Measurements from ENCODE around the gene TPRKB.
A peak's percentile ranks its signal among the peaks of the same experiment; 100 is the strongest.
"Not testable (repeated sequence)": the region's sequence is repeated elsewhere in the genome, so short reads cannot be mapped to it uniquely, and the experiment has no call there.

TPRKB gene

DNA sequence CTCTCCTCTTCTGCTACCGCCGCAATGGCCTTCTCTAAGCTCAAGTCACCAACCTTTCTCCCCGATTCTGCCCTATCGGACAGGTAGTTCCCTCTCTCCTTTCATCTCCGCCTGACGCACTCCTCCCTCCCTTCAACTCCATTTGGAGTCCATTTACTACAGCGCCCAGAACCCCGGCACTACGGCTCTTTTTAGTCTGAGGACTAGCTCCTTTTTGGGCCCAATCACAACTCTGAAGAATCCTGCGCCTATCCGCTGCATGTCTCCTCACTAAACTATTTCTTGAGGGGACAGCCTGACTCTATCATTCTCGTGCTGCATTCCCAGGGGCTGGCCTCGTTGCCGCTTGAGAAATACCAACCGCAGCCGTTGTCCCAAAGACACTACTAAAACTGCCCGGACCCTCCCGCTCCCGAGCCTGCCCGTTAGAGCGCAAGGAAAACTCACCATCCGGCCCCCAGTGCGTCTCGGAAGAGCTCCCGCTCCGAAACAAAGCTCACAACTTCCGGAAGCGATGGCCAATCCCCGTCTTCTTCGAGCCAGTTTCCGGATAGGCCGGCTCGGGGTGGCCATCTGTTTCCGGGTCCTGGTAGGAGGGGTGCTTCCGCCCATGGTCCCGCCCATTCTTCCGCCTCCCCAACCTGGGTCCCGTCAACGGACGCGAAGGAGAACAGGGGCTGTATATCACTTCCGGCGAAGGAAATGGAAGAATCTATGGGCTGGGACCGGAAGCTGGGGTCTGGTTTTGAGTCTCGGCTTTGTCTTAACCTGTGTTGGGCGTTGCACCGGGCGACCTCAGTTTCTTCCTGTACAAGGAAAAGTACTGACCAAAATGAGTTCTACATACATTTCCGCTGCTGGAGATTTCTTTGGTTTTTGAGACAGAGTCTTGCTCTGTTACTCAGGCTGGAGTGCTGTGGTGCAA lies at the start of gene TPRKB:
Gene TPRKB, minus strand, starts transcription at position 491 of the 925 bp plus-strand sequence. CDS start 2,776 bp downstream, outside the sequence.
- peak; percentile 91 to 94 for DNase-seq (ENCODE audit: low read depth in 2 of 2)

GRCh38 chr2:73783883-73784282 lies 46.7 kb upstream of the TPRKB start, which contains the start of gene C2orf78:
Gene C2orf78 (plus strand): TSS chr2:73784183. CDS start chr2:73784310, 127 bp downstream.
- not testable (repeated sequence) for DNase-seq (ENCODE audit: low read depth in 2 of 2)

DNA sequence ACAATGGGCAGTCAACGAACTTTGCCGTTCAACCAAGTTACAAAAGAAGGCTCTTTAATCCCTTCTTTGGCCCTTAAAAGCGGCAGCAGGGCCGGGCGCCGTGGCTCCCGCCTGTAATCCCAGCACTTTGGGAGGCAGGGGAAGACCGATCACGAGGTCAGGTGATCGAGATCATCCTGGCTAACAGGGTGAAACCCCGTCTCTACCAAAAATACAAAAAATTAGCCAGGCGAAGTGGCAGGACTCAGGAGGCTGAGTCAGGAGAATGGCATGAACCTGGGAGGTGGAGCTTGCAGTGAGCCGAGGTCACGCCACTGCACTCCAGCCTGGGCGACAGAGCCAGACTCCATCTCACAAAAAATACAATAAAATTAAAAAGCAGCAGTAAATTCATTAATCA lies 46.3 kb upstream of the TPRKB start:
- DNase-seq (ENCODE audit: low read depth in 2 of 2) = not testable (repeated sequence)

DNA sequence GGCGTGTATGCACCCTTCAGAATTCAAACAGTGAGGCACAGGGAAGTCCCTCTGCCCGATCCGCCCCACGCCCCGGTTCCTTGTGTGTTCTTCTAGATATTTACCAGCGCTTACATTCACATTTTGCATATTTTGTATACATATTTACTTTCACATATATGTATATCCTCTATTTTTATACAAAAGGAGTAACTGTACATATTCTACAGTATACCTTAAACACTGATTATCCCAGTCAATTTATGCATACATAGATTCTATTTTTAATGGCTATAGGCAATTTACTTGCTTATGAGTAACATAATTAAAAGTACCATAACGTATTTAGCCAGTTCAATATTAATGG lies 43.1 kb upstream of the TPRKB start:
- no peak for DNase-seq (ENCODE audit: low read depth in 2 of 2)

DNA sequence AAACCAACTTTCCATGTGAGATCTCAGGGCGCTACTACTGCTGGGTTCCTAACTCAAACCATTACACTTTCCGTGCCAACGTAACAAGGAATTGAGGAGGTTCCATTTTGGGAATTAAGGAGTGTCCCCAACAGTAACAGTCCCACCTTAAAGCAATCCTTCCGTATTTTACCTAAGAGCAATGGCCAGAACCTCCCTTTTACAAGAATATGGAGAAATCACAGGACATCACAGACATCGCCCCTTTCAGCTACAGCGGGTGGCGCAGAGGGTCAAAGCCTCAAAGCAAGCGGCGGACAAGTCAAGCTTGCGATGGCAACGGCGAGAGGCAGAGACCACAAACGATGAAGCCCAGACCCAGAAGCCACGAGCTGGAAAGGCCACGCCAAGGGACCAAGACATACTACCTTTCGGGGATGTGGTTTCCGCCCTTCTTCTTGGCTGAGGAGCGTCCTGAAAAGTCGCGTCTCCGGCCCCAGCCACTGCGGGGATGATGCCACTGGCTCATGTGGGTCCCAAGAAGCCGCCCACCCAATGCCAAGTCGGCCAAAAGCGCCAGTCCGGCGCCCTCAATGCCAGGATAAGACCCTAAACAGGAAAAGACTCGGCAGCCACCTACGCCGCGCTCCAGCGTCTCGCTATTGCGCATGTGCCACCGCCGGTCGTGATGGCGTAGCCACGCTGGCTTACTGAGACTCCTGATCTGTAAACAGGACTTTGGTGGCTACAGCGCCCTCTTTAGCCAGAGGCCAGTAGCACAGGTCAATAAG lies 42.5 kb upstream of the TPRKB start, which contains the start of gene DUSP11:
Gene DUSP11, minus strand, starts transcription at position 637 of the 770 bp plus-strand sequence. Its CDS starts 129 bp downstream, at position 508.
- peak; percentile 92 to 95 for DNase-seq (ENCODE audit: low read depth in 2 of 2)

DNA sequence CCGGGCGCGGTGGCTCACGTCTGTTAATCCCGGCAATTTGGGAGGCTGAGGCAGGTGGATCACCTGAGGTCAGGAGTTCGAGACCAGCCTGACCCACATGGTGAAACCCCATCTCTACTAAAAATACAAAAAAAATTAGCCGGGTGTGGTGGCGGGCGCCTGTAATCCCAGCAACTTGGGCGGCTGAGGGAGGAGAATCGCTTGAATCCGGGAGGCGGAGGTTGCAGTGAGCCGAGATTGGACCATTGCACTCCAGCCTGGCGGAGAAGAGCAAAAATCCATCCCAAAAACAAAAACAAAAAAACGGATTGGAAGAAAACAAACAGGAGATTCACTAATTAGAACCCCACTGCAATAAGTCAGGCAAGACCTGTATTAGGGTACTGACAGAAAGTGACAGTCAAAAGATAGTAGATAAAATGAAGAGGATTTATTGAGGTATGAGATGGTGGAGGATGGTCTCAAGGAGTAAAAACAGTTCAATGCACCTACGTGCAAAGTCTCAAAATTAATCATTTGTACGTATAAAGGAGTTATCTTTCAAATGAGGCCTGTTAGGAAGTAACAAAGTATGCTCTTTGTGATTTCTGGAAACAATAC lies 41.8 kb upstream of the TPRKB start:
- not testable (repeated sequence) for DNase-seq (ENCODE audit: low read depth in 2 of 2)

GRCh38 chr2:73776869-73777519 lies 39.8 kb upstream of the TPRKB start:
- DNase-seq (ENCODE audit: low read depth in 2 of 2) = no peak

DNA sequence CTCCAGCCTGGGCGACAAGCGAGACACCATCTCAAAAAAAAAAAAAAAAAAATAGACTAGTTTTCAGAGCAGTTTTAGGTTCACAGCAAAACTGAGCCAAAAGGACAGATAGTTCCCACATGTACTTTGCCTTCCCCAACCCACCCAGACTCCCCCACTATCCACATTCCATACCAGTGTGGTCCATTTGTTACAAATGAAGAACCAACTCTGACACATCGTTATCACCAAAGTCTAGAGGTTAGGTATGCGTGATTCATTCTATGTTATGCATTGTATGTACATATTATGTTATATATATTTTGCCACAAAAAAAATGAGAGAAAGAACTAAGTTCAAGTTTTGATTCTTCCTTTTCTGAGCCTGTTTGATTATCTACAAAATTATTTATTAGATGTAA lies 39.2 kb upstream of the TPRKB start:
- no peak for DNase-seq (ENCODE audit: low read depth in 2 of 2)

DNA sequence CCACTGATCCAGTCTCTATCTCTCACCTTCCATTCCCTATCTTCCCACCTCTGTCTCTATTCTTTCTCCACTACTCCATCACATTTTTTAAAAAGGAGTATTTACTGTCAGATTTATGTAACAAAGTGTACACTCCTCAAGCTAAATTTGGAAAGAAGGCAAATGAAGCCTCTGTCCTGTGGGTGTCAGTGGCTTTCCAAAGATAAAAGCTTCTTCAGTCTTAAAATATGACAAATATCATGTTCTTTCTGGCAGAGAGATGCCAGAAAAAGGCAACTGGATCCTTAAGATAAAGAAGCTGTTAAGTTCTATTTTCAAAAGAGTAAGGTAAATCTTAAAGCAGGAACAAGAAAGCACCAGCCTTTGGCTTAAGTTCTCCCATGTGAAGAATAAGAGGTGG lies 35.7 kb upstream of the TPRKB start:
- DNase-seq (ENCODE audit: low read depth in 2 of 2) = no peak

DNA sequence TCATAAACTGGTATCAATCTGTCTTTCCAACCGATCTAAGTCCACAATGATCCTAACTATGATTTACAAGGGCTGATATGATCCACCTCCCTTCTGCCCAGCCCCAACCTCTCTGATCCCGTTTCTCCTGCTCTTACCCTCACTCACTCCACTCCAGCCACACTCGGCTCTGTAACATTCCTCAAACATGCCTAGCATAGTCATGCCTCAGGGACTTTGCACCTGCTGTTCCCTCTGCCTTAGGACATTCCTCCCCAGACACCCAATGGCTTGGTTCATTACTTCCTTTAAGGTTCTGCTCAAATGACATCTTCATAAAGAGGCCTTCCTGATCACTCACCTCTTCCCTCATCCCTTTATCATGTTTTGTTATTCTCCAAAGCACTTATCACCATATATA lies 33.6 kb upstream of the TPRKB start:
- DNase-seq (ENCODE audit: low read depth in 2 of 2) = no peak

GRCh38 chr2:73766994-73767393 lies 29.8 kb upstream of the TPRKB start:
- DNase-seq (ENCODE audit: low read depth in 2 of 2) = no peak

GRCh38 chr2:73766349-73766748 lies 29.2 kb upstream of the TPRKB start:
- no peak for DNase-seq (ENCODE audit: low read depth in 2 of 2)

- no peak for DNase-seq (ENCODE audit: low read depth in 2 of 2)
Observed at GRCh38 chr2:73764945-73765344, 27.8 kb upstream of the TPRKB start.

DNA sequence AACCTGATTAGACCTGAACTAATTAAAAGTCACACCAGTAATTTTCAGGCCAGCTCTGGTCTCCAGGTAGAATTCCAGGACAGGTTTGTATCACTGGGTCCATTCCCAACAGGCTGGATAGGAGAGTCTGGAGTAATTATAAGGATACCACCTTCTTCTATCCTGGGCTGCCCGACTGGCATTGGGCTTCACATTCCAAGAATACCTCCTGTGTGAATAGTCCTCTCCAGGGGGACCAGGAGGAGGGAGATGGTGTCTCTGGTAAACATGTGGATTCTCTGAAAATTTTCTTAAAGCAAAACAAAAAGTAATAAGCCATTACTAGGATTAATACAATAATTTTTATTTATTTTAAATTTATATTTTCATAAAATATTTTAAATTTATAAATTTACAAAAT lies 25.4 kb upstream of the TPRKB start:
- no peak for DNase-seq (ENCODE audit: low read depth in 2 of 2)

DNA sequence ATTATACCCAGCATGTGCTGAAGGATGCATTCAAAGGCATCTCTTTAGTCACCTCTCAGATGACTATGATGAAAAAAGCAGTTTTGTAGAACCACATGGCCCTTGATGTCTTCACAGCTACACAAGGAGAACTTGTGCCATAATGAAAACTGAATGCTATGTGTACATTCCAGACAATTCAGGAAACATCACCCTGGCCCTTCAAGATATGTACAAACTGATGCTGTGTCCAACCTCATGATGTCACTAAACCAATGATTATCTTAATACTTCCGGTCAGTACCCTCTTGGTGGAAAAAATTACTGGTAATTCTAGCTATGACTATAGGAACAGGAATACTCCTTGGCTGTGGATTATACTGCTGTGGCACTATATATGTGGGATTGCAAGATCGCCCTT lies 22.8 kb upstream of the TPRKB start:
- no peak for DNase-seq (ENCODE audit: low read depth in 2 of 2)

DNA sequence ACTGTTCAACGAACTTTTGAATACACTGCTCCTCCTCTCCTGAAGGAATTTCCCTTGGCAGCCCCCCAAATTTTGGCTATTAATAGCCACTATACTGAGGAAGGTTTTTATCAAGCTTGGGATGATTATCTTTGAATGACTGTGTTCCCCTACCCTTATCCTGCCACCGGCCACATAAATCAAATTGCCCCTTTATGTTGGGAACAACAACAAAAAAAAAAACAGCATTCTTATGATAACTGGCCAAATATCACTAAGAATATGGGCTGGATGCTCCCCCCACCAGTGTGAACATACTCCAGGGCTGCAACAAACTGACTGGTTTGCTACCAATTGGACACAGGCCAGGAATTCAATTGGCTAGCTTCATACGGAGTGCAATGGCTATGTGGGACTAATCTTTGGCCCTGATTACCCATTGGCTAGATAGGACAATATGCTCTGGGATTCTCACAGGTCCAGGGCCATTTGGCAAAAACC lies 22.2 kb upstream of the TPRKB start:
- no peak for DNase-seq (ENCODE audit: low read depth in 2 of 2)

DNA sequence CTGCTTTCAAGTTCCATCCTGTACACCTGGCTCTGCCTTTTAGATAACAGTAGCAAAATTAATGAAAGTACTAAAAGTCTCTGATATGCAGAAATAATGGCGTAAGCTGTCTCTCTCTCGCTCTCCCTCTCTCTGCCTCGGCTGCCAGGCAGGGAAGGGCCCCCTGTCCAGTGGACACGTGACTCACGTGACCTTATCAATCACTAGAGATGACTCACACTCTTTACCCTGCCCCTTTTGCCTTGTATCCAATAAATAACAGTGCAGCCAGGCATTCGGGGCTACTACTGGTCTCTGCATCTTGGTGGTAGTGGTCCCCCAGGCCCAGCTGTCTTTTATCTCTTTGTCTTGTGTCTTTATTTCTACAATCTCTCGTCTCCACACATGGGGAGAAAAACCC lies 17.2 kb upstream of the TPRKB start:
- not testable (repeated sequence) for DNase-seq (ENCODE audit: low read depth in 2 of 2)

- DNase-seq (ENCODE audit: low read depth in 2 of 2) = no peak
Observed at GRCh38 chr2:73749314-73749713, 12.2 kb upstream of the TPRKB start.

DNA sequence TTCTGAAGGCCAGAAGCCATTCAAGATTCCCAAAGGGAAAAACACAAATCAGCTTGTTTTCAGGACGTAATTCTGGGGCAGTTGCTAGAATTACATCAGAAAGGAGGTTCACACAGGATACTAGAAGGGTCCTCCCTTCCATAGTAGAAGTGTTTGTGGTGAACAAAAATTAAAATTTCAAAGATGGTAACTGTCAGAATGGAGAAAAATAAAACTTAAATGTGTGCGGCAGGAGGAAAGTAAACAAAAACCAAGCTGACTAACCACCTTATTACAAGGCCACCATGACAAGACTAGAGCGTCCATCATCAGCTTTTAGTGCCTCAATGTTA lies 9.7 kb upstream of the TPRKB start:
- no peak for DNase-seq (ENCODE audit: low read depth in 2 of 2)

- no peak for DNase-seq (ENCODE audit: low read depth in 2 of 2)
Observed at GRCh38 chr2:73746015-73746876, 9.1 kb upstream of the TPRKB start.

GRCh38 chr2:73740767-73741166 lies 3.6 kb upstream of the TPRKB start:
- no peak for DNase-seq (ENCODE audit: low read depth in 2 of 2)
